Thyroid gland (tissue), 4 donors: Measurements from ENCODE around the gene TSPAN9.

Experiments
- POLR2A ChIP-seq, 2 donors: fragments of 450-650 bp; IDR thresholded peaks; one replicate each; pipeline ENCODE4 v1.6.1; 2017; ENCODE audit warnings: antibody characterized with exemption in 2 of 2, mild to moderate bottlenecking in 2 of 2, moderate library complexity in 1 of 2
- TF ChIP-seq, protein P1 (sequence below), 6 experiments: fragments of 200-600 bp in 3 of 6; fragments of 450-650 bp in 3 of 6; sonication (generic) in 3 of 6; IDR thresholded peaks; one replicate each; pipeline ENCODE4 v1.5.1; 2016 to 2019; ENCODE audit warnings: antibody characterized with exemption in 6 of 6, mild to moderate bottlenecking in 2 of 6, inconsistent platforms in 1 of 6, moderate library complexity in 1 of 6

GRCh38 chr12:3195859-3196483, 118.8 kb downstream of the TSPAN9 start:
- TF ChIP-seq, protein P1, sequence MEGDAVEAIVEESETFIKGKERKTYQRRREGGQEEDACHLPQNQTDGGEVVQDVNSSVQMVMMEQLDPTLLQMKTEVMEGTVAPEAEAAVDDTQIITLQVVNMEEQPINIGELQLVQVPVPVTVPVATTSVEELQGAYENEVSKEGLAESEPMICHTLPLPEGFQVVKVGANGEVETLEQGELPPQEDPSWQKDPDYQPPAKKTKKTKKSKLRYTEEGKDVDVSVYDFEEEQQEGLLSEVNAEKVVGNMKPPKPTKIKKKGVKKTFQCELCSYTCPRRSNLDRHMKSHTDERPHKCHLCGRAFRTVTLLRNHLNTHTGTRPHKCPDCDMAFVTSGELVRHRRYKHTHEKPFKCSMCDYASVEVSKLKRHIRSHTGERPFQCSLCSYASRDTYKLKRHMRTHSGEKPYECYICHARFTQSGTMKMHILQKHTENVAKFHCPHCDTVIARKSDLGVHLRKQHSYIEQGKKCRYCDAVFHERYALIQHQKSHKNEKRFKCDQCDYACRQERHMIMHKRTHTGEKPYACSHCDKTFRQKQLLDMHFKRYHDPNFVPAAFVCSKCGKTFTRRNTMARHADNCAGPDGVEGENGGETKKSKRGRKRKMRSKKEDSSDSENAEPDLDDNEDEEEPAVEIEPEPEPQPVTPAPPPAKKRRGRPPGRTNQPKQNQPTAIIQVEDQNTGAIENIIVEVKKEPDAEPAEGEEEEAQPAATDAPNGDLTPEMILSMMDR (IDR thresholded peaks at IDR 0.05) = no peak
- TF ChIP-seq POLR2A (IDR thresholded peaks at IDR 0.05) = no peak
